ENCODE data around the gene FAN1.

DNA sequence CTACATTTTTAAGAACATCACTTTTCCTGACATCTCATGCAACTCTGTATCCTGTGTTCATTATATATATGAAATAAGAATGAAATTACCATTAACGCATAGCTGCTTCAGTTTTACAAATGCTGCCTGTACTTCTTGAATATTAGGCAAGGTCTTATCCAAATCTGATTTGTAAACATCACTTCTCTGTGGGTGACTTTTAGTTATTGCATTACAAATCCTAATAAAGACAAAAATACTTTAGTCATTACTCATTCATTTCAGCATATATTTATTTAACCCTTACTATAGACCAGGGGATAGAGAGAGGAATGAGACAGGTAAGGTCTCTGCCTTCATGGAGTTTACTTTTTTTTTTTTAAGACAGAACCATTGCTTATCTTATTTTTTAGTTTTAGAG is 51.0 kb downstream of the FAN1 start:
- TF ChIP-seq EZH2phosphoT487 (IDR thresholded peaks at IDR 0.05; ENCODE audit: borderline replicate concordance, low read depth): no peak
- no peak for TF ChIP-seq SMC3 (IDR thresholded peaks at IDR 0.05; ENCODE audit: low read depth, low read length)
- TF ChIP-seq, protein P1, sequence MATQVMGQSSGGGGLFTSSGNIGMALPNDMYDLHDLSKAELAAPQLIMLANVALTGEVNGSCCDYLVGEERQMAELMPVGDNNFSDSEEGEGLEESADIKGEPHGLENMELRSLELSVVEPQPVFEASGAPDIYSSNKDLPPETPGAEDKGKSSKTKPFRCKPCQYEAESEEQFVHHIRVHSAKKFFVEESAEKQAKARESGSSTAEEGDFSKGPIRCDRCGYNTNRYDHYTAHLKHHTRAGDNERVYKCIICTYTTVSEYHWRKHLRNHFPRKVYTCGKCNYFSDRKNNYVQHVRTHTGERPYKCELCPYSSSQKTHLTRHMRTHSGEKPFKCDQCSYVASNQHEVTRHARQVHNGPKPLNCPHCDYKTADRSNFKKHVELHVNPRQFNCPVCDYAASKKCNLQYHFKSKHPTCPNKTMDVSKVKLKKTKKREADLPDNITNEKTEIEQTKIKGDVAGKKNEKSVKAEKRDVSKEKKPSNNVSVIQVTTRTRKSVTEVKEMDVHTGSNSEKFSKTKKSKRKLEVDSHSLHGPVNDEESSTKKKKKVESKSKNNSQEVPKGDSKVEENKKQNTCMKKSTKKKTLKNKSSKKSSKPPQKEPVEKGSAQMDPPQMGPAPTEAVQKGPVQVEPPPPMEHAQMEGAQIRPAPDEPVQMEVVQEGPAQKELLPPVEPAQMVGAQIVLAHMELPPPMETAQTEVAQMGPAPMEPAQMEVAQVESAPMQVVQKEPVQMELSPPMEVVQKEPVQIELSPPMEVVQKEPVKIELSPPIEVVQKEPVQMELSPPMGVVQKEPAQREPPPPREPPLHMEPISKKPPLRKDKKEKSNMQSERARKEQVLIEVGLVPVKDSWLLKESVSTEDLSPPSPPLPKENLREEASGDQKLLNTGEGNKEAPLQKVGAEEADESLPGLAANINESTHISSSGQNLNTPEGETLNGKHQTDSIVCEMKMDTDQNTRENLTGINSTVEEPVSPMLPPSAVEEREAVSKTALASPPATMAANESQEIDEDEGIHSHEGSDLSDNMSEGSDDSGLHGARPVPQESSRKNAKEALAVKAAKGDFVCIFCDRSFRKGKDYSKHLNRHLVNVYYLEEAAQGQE (IDR thresholded peaks at IDR 0.05; ENCODE audit: low read depth, low read length): no peak
- no peak for TF ChIP-seq POLR2AphosphoS5 (IDR thresholded peaks at IDR 0.05; ENCODE audit: low read depth, low read length)
- TF ChIP-seq, protein P2, sequence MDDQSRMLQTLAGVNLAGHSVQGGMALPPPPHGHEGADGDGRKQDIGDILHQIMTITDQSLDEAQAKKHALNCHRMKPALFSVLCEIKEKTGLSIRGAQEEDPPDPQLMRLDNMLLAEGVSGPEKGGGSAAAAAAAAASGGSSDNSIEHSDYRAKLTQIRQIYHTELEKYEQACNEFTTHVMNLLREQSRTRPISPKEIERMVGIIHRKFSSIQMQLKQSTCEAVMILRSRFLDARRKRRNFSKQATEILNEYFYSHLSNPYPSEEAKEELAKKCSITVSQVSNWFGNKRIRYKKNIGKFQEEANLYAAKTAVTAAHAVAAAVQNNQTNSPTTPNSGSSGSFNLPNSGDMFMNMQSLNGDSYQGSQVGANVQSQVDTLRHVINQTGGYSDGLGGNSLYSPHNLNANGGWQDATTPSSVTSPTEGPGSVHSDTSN (IDR thresholded peaks at IDR 0.05): no peak
